Stimulated activated effector memory CD8-positive, alpha-beta T cell treated with anti-CD3 and anti-CD28 coated beads, Interleukin-12 subunit alpha, Interleukin-12 subunit beta, amount 100 ng/mL, for 72 hours (primary cell): Measurements from ENCODE around the gene CPNE9.

Source experiments
- ATAC-seq: fragments of 150-1000 bp; cut with Tn5 transposase; 2 replicates; pipeline ENCODE4 v1.10.0; 2021
- DNase-seq, 2 donors: peaks; one replicate each; pipeline ENCODE4 v3.0.0; 2021 to 2022; ENCODE audit warnings: low spot score in 2 of 2
- H3K27ac Mint-ChIP-seq: one replicate; pipeline ENCODE4 v1.8.0; 2022; ENCODE audit warnings: mild to moderate bottlenecking, mixed read lengths
- H3K36me3 Mint-ChIP-seq: one replicate; pipeline ENCODE4 v1.8.0; 2022; ENCODE audit warnings: mild to moderate bottlenecking, mixed read lengths
- H3K4me1 Mint-ChIP-seq: one replicate; pipeline ENCODE4 v1.8.0; 2022; ENCODE audit warnings: mixed read lengths
- H3K4me3 Mint-ChIP-seq: one replicate; pipeline ENCODE4 v1.8.0; 2022; ENCODE audit warnings: mild to moderate bottlenecking, mixed read lengths
- H3K9me3 Mint-ChIP-seq: one replicate; pipeline ENCODE4 v1.8.0; 2022; ENCODE audit warnings: mixed read lengths

The CPNE9 gene

DNA sequence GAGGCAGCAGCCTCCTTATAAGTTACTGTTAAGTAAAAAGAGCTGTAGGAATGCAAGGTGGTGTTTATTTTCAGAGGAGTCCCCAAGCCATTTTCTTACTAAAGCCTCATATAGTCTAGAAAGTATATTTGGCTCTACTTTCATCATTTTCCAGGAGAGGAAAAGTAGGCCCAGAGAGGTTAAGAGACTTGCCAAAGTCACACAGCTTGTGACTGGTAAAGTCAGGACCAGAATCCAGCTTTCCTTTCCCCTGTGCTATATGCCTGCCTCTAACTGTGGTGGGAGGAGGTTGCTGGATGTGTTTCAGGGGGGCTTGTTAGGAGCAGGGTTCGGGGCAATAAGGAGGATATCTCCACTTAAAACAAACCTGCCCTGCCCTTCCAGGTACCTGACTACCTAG lies 38.9 kb downstream of the CPNE9 start:
- Mint-ChIP-seq H3K9me3 (no peaks in the 10 kb centered on the region), H3K4me1 (peaks cover 31% of the 10 kb centered on the region), H3K4me3 (no peak overlapping the region), H3K36me3 (peaks cover 100% of the 10 kb centered on the region), H3K27ac (no peak overlapping the region)
- no peak for ATAC-seq
- no peak for DNase-seq

DNA sequence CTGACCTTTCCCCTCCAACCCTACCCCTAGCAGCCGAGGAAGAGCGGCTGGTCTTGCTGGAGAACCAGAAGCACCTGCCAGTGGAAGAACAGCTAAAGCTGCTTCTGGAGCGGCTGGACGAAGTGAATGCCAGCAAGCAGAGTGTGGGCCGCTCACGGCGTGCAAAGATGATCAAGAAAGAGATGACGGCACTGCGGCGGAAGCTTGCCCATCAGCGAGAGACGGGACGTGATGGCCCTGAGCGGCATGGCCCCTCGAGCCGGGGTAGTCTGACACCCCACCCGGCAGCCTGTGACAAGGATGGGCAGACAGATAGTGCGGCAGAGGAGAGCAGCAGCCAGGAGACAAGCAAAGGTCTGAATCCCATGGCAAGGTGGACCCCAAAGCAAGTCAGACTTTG lies 39.9 kb downstream of the CPNE9 start:
- H3K36me3 Mint-ChIP-seq, result peaks cover 100% of the 10 kb centered on the region
- peak overlapping the region; percentile 64 for H3K27ac Mint-ChIP-seq
- ATAC-seq (no peak), DNase-seq (no peak)
- H3K4me1 Mint-ChIP-seq, result peaks cover 28% of the 10 kb centered on the region
- no peak overlapping the region for H3K4me3 Mint-ChIP-seq
- H3K9me3 Mint-ChIP-seq, result no peaks in the 10 kb centered on the region

DNA sequence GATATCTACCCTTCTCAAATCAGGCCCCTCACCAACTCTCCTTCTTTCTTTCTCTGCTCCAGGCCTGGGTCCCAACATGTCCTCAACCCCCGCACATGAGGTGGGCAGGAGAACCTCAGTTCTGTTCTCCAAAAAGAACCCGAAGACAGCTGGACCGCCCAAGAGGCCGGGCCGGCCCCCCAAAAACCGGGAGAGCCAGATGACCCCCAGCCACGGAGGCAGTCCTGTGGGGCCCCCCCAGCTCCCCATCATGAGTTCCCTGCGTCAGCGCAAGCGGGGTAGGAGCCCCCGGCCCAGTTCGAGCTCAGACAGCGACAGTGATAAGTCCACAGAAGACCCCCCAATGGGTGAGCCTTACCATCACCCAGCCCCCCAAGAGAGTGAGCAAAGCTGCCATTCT lies 40.5 kb downstream of the CPNE9 start:
- Mint-ChIP-seq H3K4me3 (no peak overlapping the region), H3K9me3 (no peaks in the 10 kb centered on the region), H3K36me3 (peaks cover 100% of the 10 kb centered on the region), H3K4me1 (peaks cover 31% of the 10 kb centered on the region), H3K27ac (peak overlapping the region; percentile 64)
- ATAC-seq (no peak), DNase-seq (no peak)

DNA sequence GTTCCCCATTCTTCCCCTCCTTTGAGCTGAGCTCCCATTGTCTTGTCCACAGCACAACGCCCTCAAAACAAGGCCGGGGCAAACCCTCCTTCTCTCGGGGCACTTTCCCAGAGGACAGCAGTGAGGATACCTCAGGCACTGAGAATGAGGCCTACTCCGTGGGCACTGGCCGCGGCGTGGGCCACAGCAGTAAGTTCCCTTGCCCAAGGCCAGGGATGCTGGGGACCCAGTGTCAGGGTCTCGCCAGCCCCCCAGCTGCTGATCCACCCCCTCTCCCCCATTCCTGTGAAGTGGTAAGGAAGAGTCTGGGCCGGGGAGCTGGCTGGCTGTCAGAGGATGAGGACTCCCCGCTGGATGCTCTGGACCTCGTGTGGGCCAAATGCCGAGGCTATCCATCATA lies 41.9 kb downstream of the CPNE9 start:
- no peak for DNase-seq
- ATAC-seq, result no peak
- H3K36me3 Mint-ChIP-seq, result peaks cover 100% of the 10 kb centered on the region
- peak overlapping the region; percentile 91 for H3K27ac Mint-ChIP-seq
- H3K9me3 Mint-ChIP-seq, result no peaks in the 10 kb centered on the region
- H3K4me3 Mint-ChIP-seq, result no peak overlapping the region
- peaks cover 36% of the 10 kb centered on the region for H3K4me1 Mint-ChIP-seq

DNA sequence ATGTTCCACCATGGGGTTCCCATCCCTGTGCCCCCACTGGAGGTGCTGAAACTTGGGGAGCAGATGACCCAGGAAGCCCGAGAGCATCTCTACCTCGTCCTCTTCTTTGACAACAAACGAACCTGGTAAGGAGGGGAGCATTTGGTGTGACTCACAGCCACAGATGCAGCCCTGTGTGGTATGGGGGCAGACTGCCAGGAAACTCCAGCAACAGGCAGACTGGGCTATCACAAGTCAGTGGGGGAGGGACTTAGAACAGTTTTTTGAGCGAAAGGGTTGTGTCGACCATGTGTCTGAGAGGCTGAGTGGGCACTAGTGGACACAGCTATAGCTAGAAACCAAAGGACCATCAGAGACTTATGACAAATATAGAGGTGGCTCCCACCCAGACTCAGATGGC lies 42.7 kb downstream of the CPNE9 start:
- DNase-seq (no peak), ATAC-seq (peak; percentile 14)
- H3K4me3 Mint-ChIP-seq, result peak overlapping the region; percentile 8
- H3K27ac Mint-ChIP-seq, result peak overlapping the region; percentile 91
- H3K4me1 Mint-ChIP-seq, result peaks cover 39% of the 10 kb centered on the region
- H3K9me3 Mint-ChIP-seq, result no peaks in the 10 kb centered on the region
- H3K36me3 Mint-ChIP-seq, result peaks cover 100% of the 10 kb centered on the region

DNA sequence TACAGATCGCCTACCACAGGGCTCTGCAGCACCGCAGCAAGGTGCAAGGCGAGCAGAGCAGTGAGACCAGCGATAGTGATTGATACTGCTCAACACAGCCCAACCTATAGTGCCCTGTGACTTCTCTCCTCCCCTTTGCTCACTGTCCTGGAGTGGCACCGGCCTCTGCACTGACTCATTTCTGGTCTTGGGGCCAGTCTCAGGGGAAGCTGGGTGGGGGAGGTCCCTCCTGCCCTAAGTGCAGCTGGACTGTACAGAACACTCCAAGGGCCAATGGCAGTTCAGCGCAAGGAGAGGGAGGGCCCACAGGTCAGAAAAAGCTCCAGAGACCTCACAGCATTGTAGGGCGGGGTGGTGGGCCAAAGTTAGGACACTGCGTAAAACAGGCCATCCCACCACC lies 43.6 kb downstream of the CPNE9 start:
- H3K36me3 Mint-ChIP-seq, result peaks cover 100% of the 10 kb centered on the region
- H3K27ac Mint-ChIP-seq, result peak overlapping the region; percentile 91
- H3K4me1 Mint-ChIP-seq, result peaks cover 47% of the 10 kb centered on the region
- ATAC-seq (no peak), DNase-seq (no peak)
- H3K4me3 Mint-ChIP-seq, result no peak overlapping the region
- no peaks in the 10 kb centered on the region for H3K9me3 Mint-ChIP-seq

DNA sequence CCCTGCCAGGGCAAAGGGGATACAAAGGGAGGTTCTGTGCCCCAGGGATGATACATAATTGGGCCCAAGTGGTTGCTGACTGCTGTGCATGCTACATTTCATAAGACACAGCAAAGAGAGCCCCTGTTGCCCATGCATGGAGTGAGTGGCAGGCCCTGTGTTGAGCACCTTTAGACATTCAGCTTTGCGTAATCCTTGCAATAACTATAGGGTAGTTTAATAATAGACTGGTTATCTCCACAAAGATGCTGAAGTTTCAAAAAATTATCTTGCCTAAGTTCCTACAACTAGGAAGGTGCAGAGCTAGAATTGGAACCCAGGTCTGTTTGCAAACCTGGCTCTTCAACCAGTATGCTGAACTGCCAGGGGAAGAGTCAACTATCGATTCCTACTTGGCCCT lies 44.4 kb downstream of the CPNE9 start:
- peaks cover 47% of the 10 kb centered on the region for H3K4me1 Mint-ChIP-seq
- no peak for ATAC-seq
- no peaks in the 10 kb centered on the region for H3K9me3 Mint-ChIP-seq
- H3K4me3 Mint-ChIP-seq, result no peak overlapping the region
- H3K27ac Mint-ChIP-seq, result peak overlapping the region; percentile 91
- no peak for DNase-seq
- H3K36me3 Mint-ChIP-seq, result peaks cover 100% of the 10 kb centered on the region

DNA sequence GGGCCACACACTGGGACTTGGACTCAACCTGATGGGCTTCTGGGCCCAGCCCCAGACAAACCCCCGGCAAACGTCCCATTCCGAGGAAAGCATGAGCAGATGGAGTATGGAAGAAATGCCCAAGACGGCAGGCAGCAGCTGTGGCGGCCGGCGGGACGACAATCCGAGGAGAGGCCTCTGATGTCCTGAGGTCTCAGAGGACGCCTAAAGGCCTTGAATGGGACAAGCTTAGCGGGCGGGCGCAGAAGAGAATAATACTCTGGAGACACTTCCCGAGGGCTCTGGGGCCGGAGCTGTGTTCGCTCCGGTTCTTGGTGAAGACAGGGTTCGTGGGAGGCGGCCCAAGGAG lies 45.6 kb downstream of the CPNE9 start:
- peak overlapping the region; percentile 91 for H3K27ac Mint-ChIP-seq
- peaks cover 100% of the 10 kb centered on the region for H3K36me3 Mint-ChIP-seq

DNA sequence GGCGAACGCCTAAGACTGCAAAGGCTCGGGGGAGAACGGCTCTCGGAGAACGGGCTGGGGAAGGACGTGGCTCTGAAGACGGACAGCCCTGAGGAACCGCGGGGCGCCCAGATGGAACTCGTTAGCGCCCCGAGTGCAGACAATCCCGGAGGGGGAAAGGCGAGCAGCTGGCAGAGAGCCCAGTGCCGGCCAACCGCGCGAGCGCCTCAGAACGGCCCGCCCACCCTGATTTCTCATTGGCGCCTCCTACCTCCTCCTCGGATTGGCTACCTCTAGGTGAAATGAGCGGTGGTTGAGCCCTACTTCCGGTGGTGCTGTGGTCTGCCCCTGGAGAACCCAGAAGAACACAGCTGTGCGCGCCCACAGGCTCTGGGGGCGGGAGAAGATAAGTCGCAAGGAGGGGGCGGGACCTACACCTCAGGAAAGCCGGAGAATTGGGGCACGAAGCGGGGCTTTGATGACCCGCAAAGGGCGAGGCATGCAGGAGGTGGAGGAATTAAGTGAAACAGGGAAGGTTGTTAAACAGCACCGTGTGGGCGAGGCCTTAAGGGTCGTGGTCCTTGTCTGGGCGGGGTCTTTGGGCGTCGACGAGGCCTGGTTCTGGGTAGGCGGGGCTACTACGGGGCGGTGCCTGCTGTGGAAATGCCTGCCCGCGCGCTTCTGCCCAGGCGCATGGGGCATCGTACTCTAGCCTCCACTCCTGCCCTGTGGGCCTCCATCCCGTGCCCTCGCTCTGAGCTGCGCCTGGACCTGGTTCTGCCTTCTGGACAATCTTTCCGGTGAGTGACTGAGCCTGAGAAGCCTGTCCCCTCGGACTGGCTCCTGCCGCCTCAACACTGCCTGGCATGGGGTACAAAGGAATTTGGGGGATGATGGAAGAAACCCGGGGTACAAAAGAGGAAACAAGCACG lies 46.3 kb downstream of the CPNE9 start, which contains the start of gene OGG1:
Gene OGG1 (plus strand): TSS at position 308 of the 911 bp plus-strand sequence. CDS start 335 bp downstream, at position 643.
- H3K36me3 Mint-ChIP-seq, result peaks cover 100% of the 10 kb centered on the region
- H3K4me1 Mint-ChIP-seq, result peaks cover 61% of the 10 kb centered on the region
- H3K4me3 Mint-ChIP-seq, result peak within 1 kb of the TSS; percentile 91
- no peaks in the 10 kb centered on the region for H3K9me3 Mint-ChIP-seq
- peak; percentile 96 for ATAC-seq
- DNase-seq, result peak; percentile 88 to 99
- H3K27ac Mint-ChIP-seq, result peak within 1 kb of the TSS; percentile 91

More for the DNA sequence above, 45.6 kb downstream of the CPNE9 start:
- no peak for ATAC-seq
- no peaks in the 10 kb centered on the region for H3K9me3 Mint-ChIP-seq
- DNase-seq, result no peak
- H3K4me1 Mint-ChIP-seq, result peaks cover 55% of the 10 kb centered on the region
- H3K4me3 Mint-ChIP-seq, result peak overlapping the region; percentile 91

DNA sequence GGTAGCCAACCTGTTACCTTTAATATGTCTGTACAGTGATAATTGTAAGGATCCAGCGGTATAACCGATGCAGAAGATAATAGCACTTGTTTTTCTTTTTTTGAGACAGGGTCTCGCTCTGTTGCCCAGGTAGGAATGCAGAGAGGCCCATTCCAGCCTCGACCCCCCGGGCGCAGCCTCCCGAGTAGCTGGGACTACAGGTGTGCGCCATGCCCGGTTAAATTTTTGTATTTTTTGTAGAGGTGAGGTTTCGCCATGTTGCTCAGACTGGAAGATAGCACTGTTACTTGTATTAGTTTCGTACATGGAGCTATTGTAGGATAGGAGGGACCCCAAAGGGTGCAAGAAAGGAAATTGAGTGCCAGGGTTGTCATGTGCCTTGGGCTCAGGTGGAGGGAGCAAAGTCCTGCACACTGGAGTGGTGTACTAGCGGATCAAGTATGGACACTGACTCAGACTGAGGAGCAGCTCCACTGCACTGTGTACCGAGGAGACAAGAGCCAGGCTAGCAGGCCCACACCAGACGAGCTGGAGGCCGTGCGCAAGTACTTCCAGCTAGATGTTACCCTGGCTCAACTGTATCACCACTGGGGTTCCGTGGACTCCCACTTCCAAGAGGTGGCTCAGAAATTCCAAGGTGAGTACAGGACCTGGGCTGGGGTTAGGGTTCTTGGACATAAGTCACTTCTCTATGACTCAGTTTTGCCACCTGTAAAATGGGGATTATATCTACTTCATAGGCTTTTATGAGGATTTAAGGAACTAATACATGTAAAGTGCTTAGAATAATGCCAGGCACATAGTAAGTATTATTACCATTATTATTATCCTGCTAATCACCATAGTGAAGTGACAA lies 47.2 kb downstream of the CPNE9 start:
- H3K4me3 Mint-ChIP-seq, result peak overlapping the region; percentile 91
- DNase-seq (peak in 1 of 2 donors; percentile 59), ATAC-seq (no peak)
- peaks cover 100% of the 10 kb centered on the region for H3K36me3 Mint-ChIP-seq
- no peaks in the 10 kb centered on the region for H3K9me3 Mint-ChIP-seq
- H3K4me1 Mint-ChIP-seq, result peaks cover 64% of the 10 kb centered on the region
- H3K27ac Mint-ChIP-seq, result peak overlapping the region; percentile 91

DNA sequence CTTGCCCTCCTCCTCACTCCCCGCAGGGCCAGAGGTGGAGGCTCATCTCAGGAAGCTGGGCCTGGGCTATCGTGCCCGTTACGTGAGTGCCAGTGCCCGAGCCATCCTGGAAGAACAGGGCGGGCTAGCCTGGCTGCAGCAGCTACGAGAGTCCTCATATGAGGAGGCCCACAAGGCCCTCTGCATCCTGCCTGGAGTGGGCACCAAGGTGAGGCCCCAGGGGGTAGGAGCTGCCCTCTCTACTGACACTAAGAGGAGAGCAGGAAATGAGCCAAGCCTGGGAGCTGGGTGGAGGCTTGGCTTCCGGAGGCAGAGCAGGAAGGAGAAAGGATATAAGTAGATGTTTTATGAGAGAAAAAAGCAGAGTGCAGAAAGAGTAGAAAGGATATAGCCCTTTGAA lies 51.0 kb downstream of the CPNE9 start:
- ATAC-seq (no peak), DNase-seq (no peak)
- Mint-ChIP-seq H3K36me3 (peaks cover 98% of the 10 kb centered on the region), H3K4me1 (peaks cover 47% of the 10 kb centered on the region), H3K4me3 (no peak overlapping the region), H3K9me3 (no peaks in the 10 kb centered on the region), H3K27ac (peak overlapping the region; percentile 63)

DNA sequence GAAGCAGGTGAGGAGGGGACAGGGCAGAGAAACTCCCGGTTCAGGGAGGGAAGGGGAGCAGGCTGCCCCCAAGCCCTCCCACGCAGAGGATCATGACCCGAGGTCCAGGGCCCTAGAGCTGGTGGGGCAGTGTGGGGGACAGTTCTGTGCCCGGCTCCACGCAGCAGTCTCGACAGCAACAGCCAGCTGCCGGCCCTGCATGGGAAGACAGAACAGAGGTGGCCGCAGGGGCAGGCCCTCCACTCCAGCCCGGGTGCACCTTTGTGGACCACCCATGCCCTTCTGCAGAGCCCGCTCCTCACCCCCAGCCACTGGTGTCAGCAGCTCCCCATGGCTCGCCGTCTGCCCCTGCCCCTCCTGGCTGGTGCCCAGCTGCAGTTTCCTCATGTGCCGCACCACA lies 53.8 kb downstream of the CPNE9 start:
- DNase-seq (no peak), ATAC-seq (no peak)
- H3K36me3 Mint-ChIP-seq, result peaks cover 96% of the 10 kb centered on the region
- H3K4me1 Mint-ChIP-seq, result peaks cover 29% of the 10 kb centered on the region
- H3K4me3 Mint-ChIP-seq, result no peak overlapping the region
- no peaks in the 10 kb centered on the region for H3K9me3 Mint-ChIP-seq
- no peak overlapping the region for H3K27ac Mint-ChIP-seq

DNA sequence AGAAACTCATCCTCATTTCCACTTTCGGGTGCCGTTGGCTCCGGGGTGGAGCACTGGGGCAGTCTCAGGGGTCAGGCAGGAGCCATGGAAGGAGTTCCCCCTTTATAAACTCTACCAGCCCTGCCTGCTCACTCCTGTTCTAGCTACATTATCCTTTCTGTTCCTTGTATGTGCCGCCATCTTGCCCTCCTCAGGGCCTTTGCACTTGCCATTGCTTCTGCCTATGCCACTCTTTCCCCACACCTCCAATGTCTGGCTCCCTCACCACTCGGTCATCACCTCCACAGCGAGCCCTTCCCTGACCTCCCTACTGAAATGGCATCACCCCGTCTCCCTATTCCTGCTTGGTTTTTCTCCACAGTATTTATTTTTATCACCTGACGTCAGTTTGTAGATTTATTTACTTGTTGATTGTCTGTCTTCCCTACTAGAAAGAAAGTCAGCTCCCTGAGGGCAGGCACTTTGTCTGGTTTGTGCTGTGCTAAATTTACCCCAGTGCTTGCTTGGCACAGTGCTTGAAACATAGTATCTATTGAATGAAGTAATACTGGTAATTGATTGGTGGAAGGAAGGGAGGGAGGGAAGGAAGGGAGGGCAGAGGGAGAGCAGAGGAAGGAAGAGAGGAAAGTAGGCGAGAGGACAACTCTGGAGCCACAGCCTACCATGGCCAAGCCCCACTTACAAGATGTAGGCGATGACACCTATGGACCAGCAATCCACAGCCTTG lies 57.3 kb downstream of the CPNE9 start:
- Mint-ChIP-seq H3K9me3 (no peaks in the 10 kb centered on the region), H3K36me3 (peaks cover 96% of the 10 kb centered on the region), H3K27ac (no peak overlapping the region), H3K4me1 (peaks cover 23% of the 10 kb centered on the region), H3K4me3 (no peak overlapping the region)
- ATAC-seq (no peak), DNase-seq (no peak)

DNA sequence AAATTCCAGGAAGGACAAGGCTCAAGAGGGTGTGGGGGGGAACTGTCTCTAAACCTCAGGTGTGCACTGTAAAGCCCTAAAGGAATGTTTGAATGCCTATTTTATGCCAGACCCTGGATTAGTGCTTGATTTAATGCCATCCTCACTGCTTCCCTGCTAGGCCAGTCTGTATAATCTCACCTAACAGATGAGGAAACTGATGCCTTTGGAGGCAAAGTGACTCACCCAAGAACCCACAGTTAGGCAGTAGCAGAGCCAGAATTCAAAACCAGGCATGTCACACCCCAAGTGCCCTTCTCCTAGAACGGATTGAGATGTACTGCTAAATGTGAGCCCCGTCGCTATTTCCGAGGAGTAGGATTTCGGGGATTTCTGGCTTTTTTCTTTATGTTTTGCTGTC lies 58.3 kb downstream of the CPNE9 start:
- peaks cover 96% of the 10 kb centered on the region for H3K36me3 Mint-ChIP-seq
- H3K27ac Mint-ChIP-seq, result peak overlapping the region; percentile 60
- H3K4me3 Mint-ChIP-seq, result no peak overlapping the region
- ATAC-seq (no peak), DNase-seq (no peak)
- H3K9me3 Mint-ChIP-seq, result no peaks in the 10 kb centered on the region
- H3K4me1 Mint-ChIP-seq, result peaks cover 29% of the 10 kb centered on the region

DNA sequence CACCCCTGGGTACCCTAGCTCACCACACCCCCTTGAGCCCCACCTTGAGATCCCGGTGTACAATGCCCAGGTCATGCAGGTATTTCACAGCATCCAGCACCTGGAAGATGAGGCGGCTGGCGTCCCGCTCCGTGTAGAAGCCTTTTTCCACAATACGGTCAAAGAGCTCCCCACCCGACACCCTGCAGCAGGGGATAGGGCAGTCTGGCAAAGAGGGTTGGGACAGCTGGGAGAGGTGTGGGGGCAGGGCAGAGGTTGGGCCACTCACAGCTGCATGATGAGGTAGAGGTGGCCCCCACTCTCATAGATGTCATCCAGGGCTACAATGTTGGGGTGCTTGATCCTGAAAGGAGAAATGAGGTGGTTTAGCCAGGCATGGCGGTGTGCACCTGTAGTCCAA lies 59.2 kb downstream of the CPNE9 start:
- Mint-ChIP-seq H3K4me3 (no peak overlapping the region), H3K9me3 (no peaks in the 10 kb centered on the region), H3K27ac (no peak overlapping the region), H3K36me3 (peaks cover 98% of the 10 kb centered on the region), H3K4me1 (peaks cover 39% of the 10 kb centered on the region)
- DNase-seq, result no peak
- ATAC-seq, result peak; percentile 26
